ENCODE data around the gene CAPZA1. TPM values are rescaled to one million over a fixed set of nuclear protein-coding genes. Genes with fewer than 3 reads are reported as not detected.

Gene CAPZA1
- total and polyA plus RNA-seq, 10 of the 15 experiments (the other 5 are each of a cell fraction or from before 2014, with no cell fraction given) = 187 to 886 (median 278) TPM

DNA sequence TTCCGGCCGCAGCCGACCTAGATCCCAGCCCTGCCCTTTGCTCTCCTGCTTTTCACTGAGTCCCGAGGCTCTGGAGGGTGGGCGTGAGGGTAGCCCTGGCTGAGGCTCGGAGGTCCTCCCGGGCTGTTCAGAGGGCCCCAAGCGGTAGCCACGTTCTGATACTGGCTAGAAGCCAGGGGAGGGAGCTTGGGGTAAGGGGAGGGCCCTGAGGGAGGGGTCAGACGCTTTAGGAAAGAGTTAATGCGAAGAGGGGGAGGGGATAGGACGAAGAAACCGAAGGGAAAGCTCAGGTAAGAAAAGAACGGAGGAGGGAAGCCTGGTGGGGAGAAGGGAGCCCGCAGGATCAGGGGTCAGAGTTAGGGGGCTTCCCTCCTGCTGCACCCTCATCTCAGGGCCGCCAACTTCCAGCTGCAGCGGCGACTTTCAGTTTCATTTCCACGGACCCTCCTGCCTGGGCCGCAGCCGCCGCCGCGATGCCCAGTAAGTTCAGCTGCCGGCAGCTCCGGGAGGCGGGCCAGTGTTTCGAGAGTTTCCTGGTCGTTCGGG lies 54.9 kb downstream of the CAPZA1 start, which contains the start of gene MOV10 (continued):
- TF ChIP-seq RAD21 (IDR thresholded peaks at IDR 0.05; ENCODE audit: insufficient read depth, low read depth, low read length) (no peak), MYB (IDR thresholded peaks at IDR 0.05; ENCODE audit: borderline replicate concordance, low read depth, low read length) (no peak), BRCA1 (IDR thresholded peaks at IDR 0.05; ENCODE audit: low read depth, low read length) (no peak), SREBF2 (IDR thresholded peaks at IDR 0.05; ENCODE audit: low read length) (no peak), NFYA (IDR thresholded peaks at IDR 0.05; ENCODE audit: borderline replicate concordance, low read depth, low read length) (no peak), SIN3A (IDR thresholded peaks at IDR 0.05; ENCODE audit: low read depth, low read length) (no peak; the same call in 1 of the 2 replicates), JUND (IDR thresholded peaks at IDR 0.05; ENCODE audit: low read depth, low read length) (no peak), BMI1 (IDR thresholded peaks at IDR 0.05; ENCODE audit: borderline replicate concordance) (no peak)
- TF ChIP-seq, protein P1, sequence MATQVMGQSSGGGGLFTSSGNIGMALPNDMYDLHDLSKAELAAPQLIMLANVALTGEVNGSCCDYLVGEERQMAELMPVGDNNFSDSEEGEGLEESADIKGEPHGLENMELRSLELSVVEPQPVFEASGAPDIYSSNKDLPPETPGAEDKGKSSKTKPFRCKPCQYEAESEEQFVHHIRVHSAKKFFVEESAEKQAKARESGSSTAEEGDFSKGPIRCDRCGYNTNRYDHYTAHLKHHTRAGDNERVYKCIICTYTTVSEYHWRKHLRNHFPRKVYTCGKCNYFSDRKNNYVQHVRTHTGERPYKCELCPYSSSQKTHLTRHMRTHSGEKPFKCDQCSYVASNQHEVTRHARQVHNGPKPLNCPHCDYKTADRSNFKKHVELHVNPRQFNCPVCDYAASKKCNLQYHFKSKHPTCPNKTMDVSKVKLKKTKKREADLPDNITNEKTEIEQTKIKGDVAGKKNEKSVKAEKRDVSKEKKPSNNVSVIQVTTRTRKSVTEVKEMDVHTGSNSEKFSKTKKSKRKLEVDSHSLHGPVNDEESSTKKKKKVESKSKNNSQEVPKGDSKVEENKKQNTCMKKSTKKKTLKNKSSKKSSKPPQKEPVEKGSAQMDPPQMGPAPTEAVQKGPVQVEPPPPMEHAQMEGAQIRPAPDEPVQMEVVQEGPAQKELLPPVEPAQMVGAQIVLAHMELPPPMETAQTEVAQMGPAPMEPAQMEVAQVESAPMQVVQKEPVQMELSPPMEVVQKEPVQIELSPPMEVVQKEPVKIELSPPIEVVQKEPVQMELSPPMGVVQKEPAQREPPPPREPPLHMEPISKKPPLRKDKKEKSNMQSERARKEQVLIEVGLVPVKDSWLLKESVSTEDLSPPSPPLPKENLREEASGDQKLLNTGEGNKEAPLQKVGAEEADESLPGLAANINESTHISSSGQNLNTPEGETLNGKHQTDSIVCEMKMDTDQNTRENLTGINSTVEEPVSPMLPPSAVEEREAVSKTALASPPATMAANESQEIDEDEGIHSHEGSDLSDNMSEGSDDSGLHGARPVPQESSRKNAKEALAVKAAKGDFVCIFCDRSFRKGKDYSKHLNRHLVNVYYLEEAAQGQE (IDR thresholded peaks at IDR 0.05; ENCODE audit: low read depth, low read length) = 0 out of 2 replicates have a peak, but pooled peaks have one; percentile 24
- TF ChIP-seq, protein P2, sequence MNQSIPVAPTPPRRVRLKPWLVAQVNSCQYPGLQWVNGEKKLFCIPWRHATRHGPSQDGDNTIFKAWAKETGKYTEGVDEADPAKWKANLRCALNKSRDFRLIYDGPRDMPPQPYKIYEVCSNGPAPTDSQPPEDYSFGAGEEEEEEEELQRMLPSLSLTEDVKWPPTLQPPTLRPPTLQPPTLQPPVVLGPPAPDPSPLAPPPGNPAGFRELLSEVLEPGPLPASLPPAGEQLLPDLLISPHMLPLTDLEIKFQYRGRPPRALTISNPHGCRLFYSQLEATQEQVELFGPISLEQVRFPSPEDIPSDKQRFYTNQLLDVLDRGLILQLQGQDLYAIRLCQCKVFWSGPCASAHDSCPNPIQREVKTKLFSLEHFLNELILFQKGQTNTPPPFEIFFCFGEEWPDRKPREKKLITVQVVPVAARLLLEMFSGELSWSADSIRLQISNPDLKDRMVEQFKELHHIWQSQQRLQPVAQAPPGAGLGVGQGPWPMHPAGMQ (IDR thresholded peaks at IDR 0.05; ENCODE audit: borderline replicate concordance) = no peak
- TF ChIP-seq, protein P3, sequence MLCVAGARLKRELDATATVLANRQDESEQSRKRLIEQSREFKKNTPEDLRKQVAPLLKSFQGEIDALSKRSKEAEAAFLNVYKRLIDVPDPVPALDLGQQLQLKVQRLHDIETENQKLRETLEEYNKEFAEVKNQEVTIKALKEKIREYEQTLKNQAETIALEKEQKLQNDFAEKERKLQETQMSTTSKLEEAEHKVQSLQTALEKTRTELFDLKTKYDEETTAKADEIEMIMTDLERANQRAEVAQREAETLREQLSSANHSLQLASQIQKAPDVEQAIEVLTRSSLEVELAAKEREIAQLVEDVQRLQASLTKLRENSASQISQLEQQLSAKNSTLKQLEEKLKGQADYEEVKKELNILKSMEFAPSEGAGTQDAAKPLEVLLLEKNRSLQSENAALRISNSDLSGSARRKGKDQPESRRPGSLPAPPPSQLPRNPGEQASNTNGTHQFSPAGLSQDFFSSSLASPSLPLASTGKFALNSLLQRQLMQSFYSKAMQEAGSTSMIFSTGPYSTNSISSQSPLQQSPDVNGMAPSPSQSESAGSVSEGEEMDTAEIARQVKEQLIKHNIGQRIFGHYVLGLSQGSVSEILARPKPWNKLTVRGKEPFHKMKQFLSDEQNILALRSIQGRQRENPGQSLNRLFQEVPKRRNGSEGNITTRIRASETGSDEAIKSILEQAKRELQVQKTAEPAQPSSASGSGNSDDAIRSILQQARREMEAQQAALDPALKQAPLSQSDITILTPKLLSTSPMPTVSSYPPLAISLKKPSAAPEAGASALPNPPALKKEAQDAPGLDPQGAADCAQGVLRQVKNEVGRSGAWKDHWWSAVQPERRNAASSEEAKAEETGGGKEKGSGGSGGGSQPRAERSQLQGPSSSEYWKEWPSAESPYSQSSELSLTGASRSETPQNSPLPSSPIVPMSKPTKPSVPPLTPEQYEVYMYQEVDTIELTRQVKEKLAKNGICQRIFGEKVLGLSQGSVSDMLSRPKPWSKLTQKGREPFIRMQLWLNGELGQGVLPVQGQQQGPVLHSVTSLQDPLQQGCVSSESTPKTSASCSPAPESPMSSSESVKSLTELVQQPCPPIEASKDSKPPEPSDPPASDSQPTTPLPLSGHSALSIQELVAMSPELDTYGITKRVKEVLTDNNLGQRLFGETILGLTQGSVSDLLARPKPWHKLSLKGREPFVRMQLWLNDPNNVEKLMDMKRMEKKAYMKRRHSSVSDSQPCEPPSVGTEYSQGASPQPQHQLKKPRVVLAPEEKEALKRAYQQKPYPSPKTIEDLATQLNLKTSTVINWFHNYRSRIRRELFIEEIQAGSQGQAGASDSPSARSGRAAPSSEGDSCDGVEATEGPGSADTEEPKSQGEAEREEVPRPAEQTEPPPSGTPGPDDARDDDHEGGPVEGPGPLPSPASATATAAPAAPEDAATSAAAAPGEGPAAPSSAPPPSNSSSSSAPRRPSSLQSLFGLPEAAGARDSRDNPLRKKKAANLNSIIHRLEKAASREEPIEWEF (IDR thresholded peaks at IDR 0.05; ENCODE audit: insufficient replicate concordance, low read depth, low read length) = no peak
- TF ChIP-seq, protein P4, sequence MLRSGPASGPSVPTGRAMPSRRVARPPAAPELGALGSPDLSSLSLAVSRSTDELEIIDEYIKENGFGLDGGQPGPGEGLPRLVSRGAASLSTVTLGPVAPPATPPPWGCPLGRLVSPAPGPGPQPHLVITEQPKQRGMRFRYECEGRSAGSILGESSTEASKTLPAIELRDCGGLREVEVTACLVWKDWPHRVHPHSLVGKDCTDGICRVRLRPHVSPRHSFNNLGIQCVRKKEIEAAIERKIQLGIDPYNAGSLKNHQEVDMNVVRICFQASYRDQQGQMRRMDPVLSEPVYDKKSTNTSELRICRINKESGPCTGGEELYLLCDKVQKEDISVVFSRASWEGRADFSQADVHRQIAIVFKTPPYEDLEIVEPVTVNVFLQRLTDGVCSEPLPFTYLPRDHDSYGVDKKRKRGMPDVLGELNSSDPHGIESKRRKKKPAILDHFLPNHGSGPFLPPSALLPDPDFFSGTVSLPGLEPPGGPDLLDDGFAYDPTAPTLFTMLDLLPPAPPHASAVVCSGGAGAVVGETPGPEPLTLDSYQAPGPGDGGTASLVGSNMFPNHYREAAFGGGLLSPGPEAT (IDR thresholded peaks at IDR 0.05; ENCODE audit: low read depth) = 0 out of 2 replicates have a peak, but pooled peaks have one; percentile 57
- TF ChIP-seq, protein P5, sequence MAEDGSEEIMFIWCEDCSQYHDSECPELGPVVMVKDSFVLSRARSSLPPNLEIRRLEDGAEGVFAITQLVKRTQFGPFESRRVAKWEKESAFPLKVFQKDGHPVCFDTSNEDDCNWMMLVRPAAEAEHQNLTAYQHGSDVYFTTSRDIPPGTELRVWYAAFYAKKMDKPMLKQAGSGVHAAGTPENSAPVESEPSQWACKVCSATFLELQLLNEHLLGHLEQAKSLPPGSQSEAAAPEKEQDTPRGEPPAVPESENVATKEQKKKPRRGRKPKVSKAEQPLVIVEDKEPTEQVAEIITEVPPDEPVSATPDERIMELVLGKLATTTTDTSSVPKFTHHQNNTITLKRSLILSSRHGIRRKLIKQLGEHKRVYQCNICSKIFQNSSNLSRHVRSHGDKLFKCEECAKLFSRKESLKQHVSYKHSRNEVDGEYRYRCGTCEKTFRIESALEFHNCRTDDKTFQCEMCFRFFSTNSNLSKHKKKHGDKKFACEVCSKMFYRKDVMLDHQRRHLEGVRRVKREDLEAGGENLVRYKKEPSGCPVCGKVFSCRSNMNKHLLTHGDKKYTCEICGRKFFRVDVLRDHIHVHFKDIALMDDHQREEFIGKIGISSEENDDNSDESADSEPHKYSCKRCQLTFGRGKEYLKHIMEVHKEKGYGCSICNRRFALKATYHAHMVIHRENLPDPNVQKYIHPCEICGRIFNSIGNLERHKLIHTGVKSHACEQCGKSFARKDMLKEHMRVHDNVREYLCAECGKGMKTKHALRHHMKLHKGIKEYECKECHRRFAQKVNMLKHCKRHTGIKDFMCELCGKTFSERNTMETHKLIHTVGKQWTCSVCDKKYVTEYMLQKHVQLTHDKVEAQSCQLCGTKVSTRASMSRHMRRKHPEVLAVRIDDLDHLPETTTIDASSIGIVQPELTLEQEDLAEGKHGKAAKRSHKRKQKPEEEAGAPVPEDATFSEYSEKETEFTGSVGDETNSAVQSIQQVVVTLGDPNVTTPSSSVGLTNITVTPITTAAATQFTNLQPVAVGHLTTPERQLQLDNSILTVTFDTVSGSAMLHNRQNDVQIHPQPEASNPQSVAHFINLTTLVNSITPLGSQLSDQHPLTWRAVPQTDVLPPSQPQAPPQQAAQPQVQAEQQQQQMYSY (CRISPR knock-in tag; IDR thresholded peaks at IDR 0.05) = no peak
